Naive thymus-derived CD8-positive, alpha-beta T cell (primary cell): ENCODE measurements around the gene LRP4. TPM values are rescaled to one million over a fixed set of nuclear protein-coding genes. Genes with fewer than 3 reads are reported as not detected.
"Not testable (repeated sequence)": the region's sequence is repeated elsewhere in the genome, so short reads cannot be mapped to it uniquely, and the experiment has no call there.

Source experiments
- ATAC-seq, 2 donors: fragments of 150-1000 bp; cut with Tn5 transposase in 1 of 2; sonication (Bioruptor Pico), chemical (Tn5 transposase) in 1 of 2; 1 replicate in 1 of 2; 2 replicates in 1 of 2; pipeline ENCODE4 v1.10.0; 2021; ENCODE audit warnings: mild to moderate bottlenecking in 2 of 2, moderate library complexity in 2 of 2
- POLR2A ChIA-PET: fragments of 350-600 bp; sonication (Branson Sonifier 250); formaldehyde crosslinking; loops from one replicate; lab custom pipeline; 2021; ENCODE audit warnings: antibody characterized with exemption; lab: Charles Lee
- DNase-seq, 10 donors: peaks; one replicate each; pipeline versions ENCODE4 v3.0.0 to v3.0.0-alpha.2; 2020 to 2022
- H3K27ac Mint-ChIP-seq, 10 donors: one replicate each; pipeline ENCODE4 v1.8.0; 2020 to 2022; ENCODE audit warnings: mild to moderate bottlenecking in 10 of 10, mixed read lengths in 10 of 10, moderate library complexity in 4 of 10, inconsistent platforms in 1 of 10
- H3K27me3 Mint-ChIP-seq, 5 donors: one replicate each; pipeline ENCODE4 v1.8.0; 2021 to 2022; ENCODE audit warnings: mixed read lengths in 5 of 5
- H3K36me3 Mint-ChIP-seq, 3 donors: one replicate each; pipeline ENCODE4 v1.8.0; 2020 to 2022; ENCODE audit warnings: mixed read lengths in 3 of 3, mild to moderate bottlenecking in 2 of 3, inconsistent platforms in 1 of 3
- H3K4me1 Mint-ChIP-seq, 4 donors: one replicate each; pipeline ENCODE4 v1.8.0; 2021 to 2022; ENCODE audit warnings: mixed read lengths in 4 of 4
- H3K4me3 Mint-ChIP-seq, 10 donors: one replicate each; pipeline ENCODE4 v1.8.0; 2020 to 2022; ENCODE audit warnings: mild to moderate bottlenecking in 10 of 10, mixed read lengths in 10 of 10, moderate library complexity in 6 of 10, inconsistent platforms in 1 of 10
- H3K9me3 Mint-ChIP-seq, 9 donors: one replicate each; pipeline ENCODE4 v1.8.0; 2020 to 2022; ENCODE audit warnings: mixed read lengths in 9 of 9, mild to moderate bottlenecking in 3 of 9, inconsistent platforms in 1 of 9, moderate library complexity in 1 of 9
- polyA plus RNA-seq, 3 donors: library from polyadenylated mRNA; unstranded; fragments of 300-500 nt; fragmentation: Illumina TruSeq; gene quantifications; one replicate each; pipeline ENCODE4 v1.2.3, GENCODE V29; 2021
- total RNA-seq, 8 experiments: library from RNA in 2 of 8; stranded (reverse) in 2 of 8; gene quantifications; one replicate each; pipeline ENCODE4 v1.2.3 and lab custom pipeline; 2021 to 2026

The LRP4 gene
- total and polyA plus RNA-seq, 5 experiments from 2014 or later, result not detected

DNA sequence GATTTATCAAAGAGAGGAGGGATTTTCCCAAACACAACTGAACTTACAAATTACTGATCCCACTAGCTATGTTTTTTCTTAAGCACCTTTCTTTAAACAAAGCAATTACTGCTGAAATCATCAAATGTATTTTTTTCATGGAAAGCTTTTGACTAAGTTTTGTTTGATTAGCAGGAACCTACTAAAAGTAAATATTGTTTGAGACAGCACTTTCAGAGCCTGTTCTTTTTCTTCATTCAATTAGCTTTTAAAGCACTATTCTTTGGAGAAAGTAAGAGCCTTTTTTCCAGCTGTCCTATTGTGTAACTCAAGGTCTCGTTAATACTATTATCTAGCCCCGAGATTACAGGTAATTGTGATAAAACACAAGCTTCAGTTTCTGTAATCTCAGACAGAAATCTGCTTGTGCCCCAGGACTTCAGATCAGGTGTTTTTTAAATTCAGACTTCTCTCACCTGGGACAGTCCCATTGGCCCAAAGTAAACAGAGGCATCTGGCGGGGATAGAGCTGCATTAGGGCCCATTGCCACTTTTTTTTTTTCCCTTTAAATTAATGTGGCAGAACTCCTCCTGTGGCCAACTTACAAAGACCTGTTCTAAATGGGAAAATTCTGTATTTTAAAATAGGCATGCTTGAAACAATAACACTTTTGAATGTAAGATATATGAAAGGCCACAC is 29.2 kb upstream of the LRP4 start:
- Mint-ChIP-seq H3K9me3 (no peaks in the 10 kb centered on the region), H3K36me3 (peaks cover 0 to 16% (median 4%) of the 10 kb centered on the region in 3 donors), H3K27me3 (no peaks in the 10 kb centered on the region), H3K27ac (no peak overlapping the region), H3K4me3 (no peak overlapping the region), H3K4me1 (peaks cover 0 to 6% (median 2%) of the 10 kb centered on the region in 4 donors)
- ATAC-seq, result no peak
- DNase-seq, result no peak
- POLR2A ChIA-PET, result no interaction called here

DNA sequence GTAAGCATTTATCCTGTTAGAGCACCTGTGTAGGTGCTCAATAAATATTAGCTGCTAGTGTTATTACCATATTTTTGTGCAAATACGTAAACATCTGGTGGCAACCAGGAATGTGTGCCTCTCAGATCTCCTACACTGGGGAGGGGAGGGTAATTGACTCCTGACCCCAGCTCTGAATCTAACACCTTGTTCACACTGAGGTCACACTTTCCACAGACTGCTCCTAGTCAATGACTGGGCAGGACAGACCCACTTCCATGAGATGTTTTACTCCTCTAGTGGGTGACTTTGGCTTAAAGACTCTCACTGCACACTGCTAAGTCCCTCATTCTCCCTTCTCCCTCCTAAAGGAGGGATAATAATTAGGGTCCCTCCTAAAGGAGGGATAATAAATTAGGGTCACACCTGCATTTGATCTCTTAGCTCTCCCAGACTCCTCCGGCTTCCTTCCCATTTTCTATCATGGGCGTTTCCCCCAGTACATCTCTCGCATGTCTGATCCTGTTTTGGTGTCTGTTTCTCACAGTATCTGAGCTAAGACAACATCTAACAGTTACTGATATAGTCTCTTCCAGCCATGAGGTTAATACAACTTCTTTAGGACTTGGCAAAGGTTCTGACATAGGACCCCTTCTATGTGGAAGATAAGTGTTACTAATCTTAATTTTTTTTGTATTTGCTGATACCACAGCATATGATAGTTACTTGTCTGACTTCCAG is 26.2 kb upstream of the LRP4 start:
- Mint-ChIP-seq H3K4me3 (no peak overlapping the region), H3K9me3 (no peaks in the 10 kb centered on the region), H3K27me3 (no peaks in the 10 kb centered on the region), H3K36me3 (peaks cover 0 to 26% (median 2%) of the 10 kb centered on the region in 3 donors), H3K27ac (no peak overlapping the region), H3K4me1 (peaks cover 0 to 1% (median 0%) of the 10 kb centered on the region in 4 donors)
- ATAC-seq (no peak), DNase-seq (no peak)
- POLR2A ChIA-PET, result interaction anchor here (0.6 kb wide), 1 partner anchor 172 kb away, joined by 3 read pairs; no protein-coding TSS in a partner anchor

DNA sequence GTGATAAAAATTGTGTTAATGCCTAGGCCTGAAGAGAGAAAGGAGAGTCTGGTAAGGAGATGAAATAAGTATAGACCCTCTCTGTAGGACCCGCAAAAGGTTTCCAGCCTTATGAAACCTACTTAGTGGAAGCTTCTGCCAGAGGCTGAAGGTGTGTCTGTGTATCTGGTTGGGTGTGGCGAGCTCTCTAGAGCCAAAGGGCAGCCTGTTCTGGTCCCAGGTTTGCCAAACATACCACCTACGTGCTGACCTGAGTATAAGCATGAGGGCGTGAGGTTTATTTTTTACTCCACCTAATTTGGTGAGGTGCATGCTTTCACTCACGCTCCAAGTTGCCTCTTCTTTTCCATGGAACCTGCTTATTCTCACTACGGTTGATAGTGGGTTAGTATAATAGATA is 23.8 kb upstream of the LRP4 start:
- Mint-ChIP-seq H3K4me1 (peaks cover under 1 to 4% (median 2%) of the 10 kb centered on the region in 4 donors), H3K36me3 (peaks cover 0 to 19% (median 2%) of the 10 kb centered on the region in 3 donors), H3K4me3 (no peak overlapping the region), H3K9me3 (no peaks in the 10 kb centered on the region), H3K27me3 (no peaks in the 10 kb centered on the region), H3K27ac (no peak overlapping the region)
- DNase-seq, result no peak
- POLR2A ChIA-PET, result no interaction called here
- ATAC-seq, result no peak

DNA sequence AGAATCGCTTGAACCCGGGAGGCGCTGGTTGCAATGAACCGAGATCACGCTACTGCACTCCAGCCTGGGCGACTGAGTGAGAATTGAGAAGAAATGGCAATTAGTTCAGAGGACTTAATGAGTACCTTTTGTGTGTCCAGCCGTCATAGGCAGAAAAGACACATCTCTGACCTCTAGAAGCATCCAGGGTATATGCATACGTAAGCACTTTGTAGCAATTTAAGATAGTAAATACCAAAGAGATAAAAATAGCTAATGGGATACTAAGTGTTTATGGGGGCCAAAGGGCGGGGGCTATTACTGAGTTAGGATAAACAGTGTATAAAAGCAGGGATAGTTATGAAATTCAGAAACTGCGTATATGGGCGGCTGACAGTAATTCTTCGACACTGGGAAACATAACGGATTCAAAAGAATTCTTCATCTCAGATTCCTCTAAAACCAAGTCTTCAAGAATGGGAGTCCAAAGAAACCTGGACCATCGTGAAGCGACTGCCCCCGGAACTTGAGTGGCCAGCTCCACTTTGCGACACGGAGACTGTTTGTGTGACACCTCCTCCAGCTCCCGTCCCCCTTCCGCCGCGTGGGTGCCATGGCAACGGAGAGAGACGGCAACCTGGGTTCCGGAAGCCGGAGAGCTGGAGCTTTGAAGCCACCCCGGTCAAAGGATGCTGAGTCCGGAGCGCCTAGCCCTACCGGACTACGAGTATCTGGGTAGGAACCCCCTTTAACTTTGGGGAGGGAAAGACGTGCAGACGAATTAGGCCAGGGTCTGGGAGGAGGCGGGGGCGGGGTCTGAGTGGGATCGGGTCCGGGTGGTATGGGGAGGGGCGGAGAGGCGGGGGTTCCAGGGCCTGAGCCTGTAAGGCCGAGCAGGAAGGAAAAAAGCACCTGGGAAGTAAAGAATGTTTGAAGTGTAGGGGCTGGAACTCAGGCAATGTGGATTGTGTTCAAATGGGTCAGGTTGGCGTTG is 18.1 kb upstream of the LRP4 start, which contains the start of gene CSTPP1:
Gene CSTPP1 (plus strand): TSS at position 624 of the 973 bp plus-strand sequence. CDS start 45 bp downstream, at position 669.
- Mint-ChIP-seq H3K36me3 (peaks cover 0 to 9% (median 2%) of the 10 kb centered on the region in 3 donors), H3K4me1 (peaks cover 7 to 22% (median 18%) of the 10 kb centered on the region in 4 donors), H3K27ac (peak within 1 kb of the TSS; percentile 89 to 98 (median 96)), H3K9me3 (no peaks in the 10 kb centered on the region), H3K27me3 (peaks cover 0 to 7% (median 5%) of the 10 kb centered on the region in 5 donors), H3K4me3 (peak within 1 kb of the TSS; percentile 86 to 99 (median 94))
- ATAC-seq, result peak; percentile 95 to 96
- peak; percentile 83 to 97 (median 90) for DNase-seq
- POLR2A ChIA-PET, result interaction anchor here (0.6 to 1.4 kb wide), 5 partner anchors 11 to 242 kb away, joined by 3 to 5 read pairs (median 3); partner anchors contain the start of genes ARHGAP1 and ZNF408

DNA sequence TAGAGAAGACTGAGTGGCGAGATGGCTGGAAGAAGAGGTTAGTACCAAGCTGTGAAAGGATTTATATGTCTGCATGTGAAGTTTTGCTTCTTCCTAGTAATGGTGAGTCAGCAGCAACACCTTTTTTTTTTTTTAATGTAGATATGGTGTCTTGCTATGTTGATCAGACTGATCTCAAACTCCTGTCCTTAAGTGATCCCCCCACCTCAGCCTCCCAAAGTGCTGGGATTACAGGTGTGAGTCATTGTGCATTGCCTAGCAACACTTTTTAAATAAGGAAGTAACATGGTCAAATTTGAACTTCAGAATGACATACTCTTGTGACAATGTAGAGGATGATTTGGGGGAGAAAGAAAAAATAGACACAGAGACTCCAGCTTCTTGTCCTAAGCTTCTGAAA is 11.7 kb upstream of the LRP4 start:
- Mint-ChIP-seq H3K4me1 (no peaks in the 10 kb centered on the region), H3K4me3 (no peak overlapping the region), H3K36me3 (no peaks in the 10 kb centered on the region), H3K9me3 (no peaks in the 10 kb centered on the region), H3K27me3 (peaks cover 8 to 23% (median 10%) of the 10 kb centered on the region in 5 donors), H3K27ac (no peak overlapping the region)
- DNase-seq (no peak), ATAC-seq (peak in 1 of 2 donors; percentile 18)
- POLR2A ChIA-PET, result interaction anchor here (0.7 kb wide), 1 partner anchor 318 kb away, joined by 3 read pairs; no protein-coding TSS in a partner anchor

DNA sequence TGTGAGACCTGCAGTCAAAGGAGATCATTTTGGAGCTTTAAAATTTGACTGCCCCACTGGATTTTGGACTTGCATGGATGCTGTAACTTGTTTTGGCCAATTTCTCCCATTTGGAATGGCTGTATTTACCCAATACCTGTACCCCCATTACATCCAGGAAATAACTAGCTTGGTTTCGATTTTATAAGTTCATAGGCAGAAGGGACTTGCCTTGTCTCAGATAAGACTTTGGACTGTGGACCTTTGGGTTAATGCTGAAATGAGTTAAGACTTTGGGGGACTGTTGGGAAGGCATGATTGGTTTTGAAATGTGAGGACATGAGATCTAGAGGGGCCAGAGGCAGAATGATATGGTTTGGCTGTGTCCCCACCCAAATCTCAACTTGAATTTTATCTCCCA is 10.4 kb upstream of the LRP4 start:
- DNase-seq, H3K4me3 Mint-ChIP-seq, H3K9me3 Mint-ChIP-seq, POLR2A ChIA-PET, H3K36me3 Mint-ChIP-seq, ATAC-seq, H3K4me1 Mint-ChIP-seq, H3K27ac Mint-ChIP-seq: not testable (repeated sequence)
- H3K27me3 Mint-ChIP-seq, result peaks cover 8 to 25% (median 10%) of the 10 kb centered on the region in 5 donors

DNA sequence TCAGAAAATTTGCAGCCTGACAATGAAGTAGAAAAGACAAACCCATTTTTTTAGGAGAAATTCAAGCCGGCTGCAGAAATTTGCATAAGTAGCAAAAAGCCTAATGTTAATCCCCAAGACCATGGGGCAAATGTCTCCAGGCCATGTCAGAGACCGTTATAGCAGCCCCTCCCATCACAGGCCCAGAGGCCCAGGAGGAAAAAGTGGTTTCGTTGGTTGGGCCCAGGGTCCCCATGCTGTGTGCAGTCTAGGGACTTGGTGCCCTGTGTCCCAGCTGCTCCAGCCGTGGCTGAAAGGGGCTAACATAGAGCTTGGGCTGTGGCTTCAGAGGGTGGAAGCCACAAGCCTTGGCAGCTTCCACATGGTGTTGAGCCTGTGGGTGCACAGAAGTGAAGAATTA is 9.6 kb upstream of the LRP4 start:
- H3K27ac Mint-ChIP-seq, result not testable (repeated sequence)

DNA sequence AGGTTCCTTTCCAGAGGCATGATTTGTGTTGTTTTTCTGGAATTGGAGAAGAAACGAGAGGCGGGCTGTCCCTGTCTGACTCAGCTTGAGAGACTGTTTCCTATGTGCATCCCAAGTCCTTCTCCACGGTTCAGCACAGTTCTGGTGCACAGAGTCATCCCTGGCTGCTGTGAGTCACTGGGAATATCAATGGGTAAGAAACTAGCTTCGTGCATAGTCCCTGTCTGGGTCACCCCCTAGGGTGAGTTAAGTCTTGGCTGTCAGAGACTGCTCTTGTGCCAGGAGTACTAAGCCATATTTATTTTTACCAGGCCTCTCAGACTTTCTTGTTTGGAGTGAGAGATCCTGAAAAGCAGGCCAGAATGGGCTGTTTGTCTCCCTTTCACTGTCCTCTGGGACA is 2.4 kb upstream of the LRP4 start:
- DNase-seq, result no peak
- POLR2A ChIA-PET, result no interaction called here
- H3K4me3 Mint-ChIP-seq, result no peak overlapping the region
- peaks cover 23 to 44% (median 34%) of the 10 kb centered on the region in 5 donors for H3K27me3 Mint-ChIP-seq
- peaks cover 0 to 2% (median 0%) of the 10 kb centered on the region in 3 donors for H3K36me3 Mint-ChIP-seq
- peaks cover 20 to 29% (median 28%) of the 10 kb centered on the region in 4 donors for H3K4me1 Mint-ChIP-seq
- H3K9me3 Mint-ChIP-seq, result no peaks in the 10 kb centered on the region
- no peak for ATAC-seq
- H3K27ac Mint-ChIP-seq, result no peak overlapping the region

More for the DNA sequence above, 9.6 kb upstream of the LRP4 start:
- H3K4me1 Mint-ChIP-seq, DNase-seq, H3K9me3 Mint-ChIP-seq, POLR2A ChIA-PET, H3K4me3 Mint-ChIP-seq, H3K36me3 Mint-ChIP-seq, ATAC-seq: not testable (repeated sequence)
- peaks cover 8 to 25% (median 10%) of the 10 kb centered on the region in 5 donors for H3K27me3 Mint-ChIP-seq

DNA sequence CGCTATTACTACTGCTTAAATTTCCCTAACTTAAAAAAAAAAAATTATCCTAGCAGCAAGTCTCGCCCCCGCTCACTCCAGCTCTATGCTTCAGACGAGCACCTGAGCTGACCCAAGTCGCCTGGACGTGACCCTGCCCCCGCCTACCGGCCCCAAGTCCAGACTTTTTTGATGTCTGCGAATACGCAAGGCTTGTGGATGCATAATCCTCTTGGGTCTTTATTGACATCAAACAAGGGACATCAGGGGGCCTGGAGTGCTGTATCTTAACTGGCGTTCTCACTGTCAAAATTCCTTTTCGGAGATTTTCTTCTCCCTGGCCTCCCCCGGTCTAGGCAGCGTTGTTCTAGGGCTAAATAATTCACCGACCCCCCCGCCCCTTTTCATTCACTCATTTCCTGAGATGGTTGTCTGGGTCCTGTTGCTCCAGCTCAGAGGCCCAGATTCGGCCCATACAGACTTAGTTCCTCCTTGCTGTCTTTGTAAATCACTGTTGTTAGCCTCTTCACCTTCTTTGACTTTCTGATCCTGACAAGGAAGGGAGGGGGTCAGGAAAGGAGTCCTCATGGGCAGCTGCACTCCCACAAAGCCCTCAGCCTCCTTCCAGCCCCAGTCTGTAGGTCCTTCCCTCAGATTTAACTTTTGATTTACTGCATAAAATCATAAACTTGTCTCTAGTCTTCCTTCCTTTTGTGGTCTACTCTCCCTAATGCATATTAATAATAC is 601 bp upstream of the LRP4 start:
- H3K9me3 Mint-ChIP-seq, result no peaks in the 10 kb centered on the region
- no peak for ATAC-seq
- POLR2A ChIA-PET, result interaction anchor here (0.6 kb wide), 1 partner anchor 15 kb away, joined by 3 read pairs; no protein-coding TSS in a partner anchor
- H3K27ac Mint-ChIP-seq, result peak overlapping the region in 7 of 10 donors; percentile 2 to 87 (median 53)
- peaks cover 0 to 2% (median 0%) of the 10 kb centered on the region in 3 donors for H3K36me3 Mint-ChIP-seq
- H3K4me3 Mint-ChIP-seq, result peak overlapping the region; percentile 69 to 94 (median 83)
- peaks cover 20 to 29% (median 28%) of the 10 kb centered on the region in 4 donors for H3K4me1 Mint-ChIP-seq
- peaks cover 31 to 54% (median 47%) of the 10 kb centered on the region in 5 donors for H3K27me3 Mint-ChIP-seq
- DNase-seq, result peak in 1 of 10 donors; percentile 5

DNA sequence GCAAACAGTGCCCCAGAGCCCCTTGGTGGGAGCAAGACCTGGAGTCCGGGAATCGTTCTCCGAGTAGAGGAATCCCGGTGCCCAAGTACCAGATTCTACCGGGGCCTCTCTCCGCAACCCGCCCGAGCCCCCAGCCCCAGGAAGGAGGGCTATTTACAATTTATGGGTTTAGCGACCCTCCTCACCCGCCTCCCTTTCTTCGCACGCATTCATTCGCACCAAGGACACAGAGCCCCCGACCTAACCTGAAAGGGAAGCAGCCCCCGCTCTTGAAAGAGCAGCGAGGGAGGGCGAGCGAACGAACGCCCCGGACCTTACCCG is 628 bp downstream of the LRP4 start:
- ATAC-seq (no peak), DNase-seq (no peak)
- Mint-ChIP-seq H3K36me3 (peaks cover 0 to 2% (median 0%) of the 10 kb centered on the region in 3 donors), H3K27ac (peak overlapping the region in 3 of 10 donors; percentile 37 to 71 (median 43)), H3K9me3 (no peaks in the 10 kb centered on the region), H3K4me3 (peak overlapping the region; percentile 70 to 89 (median 80)), H3K27me3 (peaks cover 36 to 66% (median 54%) of the 10 kb centered on the region in 5 donors), H3K4me1 (peaks cover 20 to 29% (median 28%) of the 10 kb centered on the region in 4 donors)
- POLR2A ChIA-PET, result interaction anchor here (1.4 kb wide), 1 partner anchor 237 kb away, joined by 4 read pairs; no protein-coding TSS in a partner anchor

DNA sequence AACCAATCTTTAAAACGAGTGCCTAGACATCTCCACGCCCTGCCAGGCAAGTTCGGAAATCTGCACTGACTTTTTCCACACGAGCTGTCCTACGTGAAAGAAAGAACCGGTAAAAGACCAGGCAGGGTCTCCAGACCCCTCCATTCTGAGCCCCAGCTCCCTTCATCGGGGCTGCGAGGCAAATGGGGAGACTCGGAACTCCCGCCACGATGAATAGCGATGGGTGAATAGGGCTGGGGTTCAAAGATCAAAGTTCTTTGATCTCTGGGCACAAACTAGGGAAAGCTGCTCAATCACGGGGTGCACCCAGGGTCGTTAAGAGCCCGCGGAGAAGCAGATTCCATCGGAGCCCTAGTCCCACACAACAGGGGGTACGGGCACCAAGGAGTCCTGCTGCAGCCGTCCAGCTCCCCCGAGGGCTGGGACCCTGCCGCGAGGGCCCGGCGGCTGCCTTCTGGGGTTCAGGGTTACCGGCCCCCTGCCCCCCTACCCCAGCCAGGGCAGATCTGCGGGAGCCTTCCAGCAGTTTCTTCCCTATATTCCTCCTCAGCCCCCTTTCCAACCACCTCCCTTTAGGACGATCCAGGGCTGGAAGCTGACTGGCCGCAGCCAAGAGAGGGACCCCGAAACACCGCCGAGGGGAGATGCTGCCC is 1.1 kb downstream of the LRP4 start:
- Mint-ChIP-seq H3K27me3 (peaks cover 36 to 71% (median 57%) of the 10 kb centered on the region in 5 donors), H3K36me3 (peaks cover 0 to 2% (median 0%) of the 10 kb centered on the region in 3 donors), H3K27ac (peak overlapping the region in 2 of 10 donors; percentile 17 to 37), H3K4me1 (peaks cover 20 to 29% (median 28%) of the 10 kb centered on the region in 4 donors), H3K9me3 (no peaks in the 10 kb centered on the region), H3K4me3 (peak overlapping the region; percentile 70 to 89 (median 82))
- DNase-seq (peak in 3 of 10 donors; percentile 22 to 31 (median 30)), ATAC-seq (peak; percentile 10 to 28)
- POLR2A ChIA-PET, result interaction anchor here (0.6 to 1.4 kb wide), 4 partner anchors 10 to 238 kb away, joined by 4 to 7 read pairs (median 4); no protein-coding TSS in a partner anchor
